ENCODE results near the gene EGFR. TPM values are rescaled to one million over a fixed set of nuclear protein-coding genes. Genes with fewer than 3 reads are reported as not detected.

EGFR gene
- total RNA-seq, 1 donor: 98.9 TPM

GRCh38 chr7:55135462-55135861, 116.6 kb downstream of the EGFR start:
- H3K4me3 ChIP-seq (ENCODE audit: low read depth, low read length): no peak overlapping the region
- TF ChIP-seq CTCF (IDR thresholded peaks at IDR 0.05; ENCODE audit: insufficient read depth, low read depth, low read length): no peak
- no peak for DNase-seq (ENCODE audit: low read depth)

GRCh38 chr7:55138663-55139062, 119.8 kb downstream of the EGFR start:
- H3K4me3 ChIP-seq (ENCODE audit: low read depth, low read length): no peak overlapping the region
- TF ChIP-seq CTCF (IDR thresholded peaks at IDR 0.05; ENCODE audit: insufficient read depth, low read depth, low read length): no peak
- no peak for DNase-seq (ENCODE audit: low read depth)

- no peak for TF ChIP-seq CTCF (IDR thresholded peaks at IDR 0.05; ENCODE audit: insufficient read depth, low read depth, low read length)
Observed at GRCh38 chr7:55140221-55140940, 121.6 kb downstream of the EGFR start.

GRCh38 chr7:55140941-55141278, 122.1 kb downstream of the EGFR start:
- no peak for DNase-seq (ENCODE audit: low read depth)
- no peak for TF ChIP-seq CTCF (IDR thresholded peaks at IDR 0.05; ENCODE audit: insufficient read depth, low read depth, low read length)
- H3K4me3 ChIP-seq (ENCODE audit: low read depth, low read length): no peak overlapping the region

More at GRCh38 chr7:55140221-55140940, 121.6 kb downstream of the EGFR start:
- DNase-seq (ENCODE audit: low read depth): peak; percentile 82
- H3K4me3 ChIP-seq (ENCODE audit: low read depth, low read length): no peak overlapping the region

GRCh38 chr7:55142919-55143600, 124.2 kb downstream of the EGFR start:
- no peak for TF ChIP-seq CTCF (IDR thresholded peaks at IDR 0.05; ENCODE audit: insufficient read depth, low read depth, low read length)
- H3K4me3 ChIP-seq (ENCODE audit: low read depth, low read length): no peak overlapping the region
- DNase-seq (ENCODE audit: low read depth): peak; percentile 55

- no peak for DNase-seq (ENCODE audit: low read depth)
- peak; percentile 44 for TF ChIP-seq CTCF (IDR thresholded peaks at IDR 0.05; ENCODE audit: insufficient read depth, low read depth, low read length)
- H3K4me3 ChIP-seq (ENCODE audit: low read depth, low read length): no peak overlapping the region
Observed at GRCh38 chr7:55144333-55145317, 125.8 kb downstream of the EGFR start.

Data from fibroblast of villous mesenchyme (primary cell).